Hepatocyte (in vitro differentiated cells): ENCODE results near the gene G3BP1.

Experiments
- EZH2 ChIP-seq: fragments of 200-600 bp; sonication (generic); IDR thresholded peaks from 2 replicates; pipeline ENCODE4 v1.6.1; 2016; ENCODE audit warnings: antibody characterized with exemption, mild to moderate bottlenecking, borderline replicate concordance
- TF ChIP-seq, protein P1 (sequence below): fragments of 200-600 bp; sonication (generic); IDR thresholded peaks from 2 replicates; pipeline ENCODE4 v1.5.1; 2016; ENCODE audit warnings: antibody characterized with exemption, mild to moderate bottlenecking; ENCODE audit not compliant: poor library complexity

GRCh38 chr5:151772846-151773561, 1.2 kb downstream of the G3BP1 start:
- TF ChIP-seq, protein P1, sequence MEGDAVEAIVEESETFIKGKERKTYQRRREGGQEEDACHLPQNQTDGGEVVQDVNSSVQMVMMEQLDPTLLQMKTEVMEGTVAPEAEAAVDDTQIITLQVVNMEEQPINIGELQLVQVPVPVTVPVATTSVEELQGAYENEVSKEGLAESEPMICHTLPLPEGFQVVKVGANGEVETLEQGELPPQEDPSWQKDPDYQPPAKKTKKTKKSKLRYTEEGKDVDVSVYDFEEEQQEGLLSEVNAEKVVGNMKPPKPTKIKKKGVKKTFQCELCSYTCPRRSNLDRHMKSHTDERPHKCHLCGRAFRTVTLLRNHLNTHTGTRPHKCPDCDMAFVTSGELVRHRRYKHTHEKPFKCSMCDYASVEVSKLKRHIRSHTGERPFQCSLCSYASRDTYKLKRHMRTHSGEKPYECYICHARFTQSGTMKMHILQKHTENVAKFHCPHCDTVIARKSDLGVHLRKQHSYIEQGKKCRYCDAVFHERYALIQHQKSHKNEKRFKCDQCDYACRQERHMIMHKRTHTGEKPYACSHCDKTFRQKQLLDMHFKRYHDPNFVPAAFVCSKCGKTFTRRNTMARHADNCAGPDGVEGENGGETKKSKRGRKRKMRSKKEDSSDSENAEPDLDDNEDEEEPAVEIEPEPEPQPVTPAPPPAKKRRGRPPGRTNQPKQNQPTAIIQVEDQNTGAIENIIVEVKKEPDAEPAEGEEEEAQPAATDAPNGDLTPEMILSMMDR: no peak
- TF ChIP-seq EZH2: no peak
